Choroid plexus epithelial cell (primary cell): Measurements from ENCODE around the gene ERCC3.
A peak's percentile ranks its signal among the peaks of the same experiment; 100 is the strongest.
"Not testable (repeated sequence)": the region's sequence is repeated elsewhere in the genome, so short reads cannot be mapped to it uniquely, and the experiment has no call there.

Source experiments
- DNase-seq: peaks from one replicate; pipeline ENCODE4 v3.0.0-alpha.2; 2010; ENCODE audit warnings: low read depth
- H3K4me3 ChIP-seq: 2 replicates; pipeline ENCODE4 v1.5.1; 2011; ENCODE audit warnings: low read depth, mild to moderate bottlenecking, control low read depth, low read length, moderate library complexity
- CTCF ChIP-seq: conservative IDR thresholded peaks from 2 replicates; pipeline ENCODE4 v1.5.1; 2011; ENCODE audit warnings: low read depth, mild to moderate bottlenecking, control low read depth, inconsistent platforms, low read length, moderate library complexity

Gene ERCC3

GRCh38 chr2:127261804-127262406 is 32.0 kb downstream of the ERCC3 start:
- DNase-seq = peak; percentile 66
- no peak overlapping the region for H3K4me3 ChIP-seq
- no peak for TF ChIP-seq CTCF

GRCh38 chr2:127259355-127259754 is 34.6 kb downstream of the ERCC3 start:
- H3K4me3 ChIP-seq = no peak overlapping the region
- TF ChIP-seq CTCF = no peak
- no peak for DNase-seq

- DNase-seq = no peak
- H3K4me3 ChIP-seq = no peak overlapping the region
- no peak for TF ChIP-seq CTCF
These were observed 37.1 kb downstream of the ERCC3 start for GRCh38 chr2:127256866-127257265.

GRCh38 chr2:127256381-127256780 is 37.6 kb downstream of the ERCC3 start:
- no peak for TF ChIP-seq CTCF
- H3K4me3 ChIP-seq = no peak overlapping the region
- DNase-seq = no peak

- TF ChIP-seq CTCF = no peak
These were observed 38.2 kb downstream of the ERCC3 start for GRCh38 chr2:127255721-127256120.

GRCh38 chr2:127255146-127255545 is 38.8 kb downstream of the ERCC3 start:
- no peak for DNase-seq
- no peak for TF ChIP-seq CTCF

More at GRCh38 chr2:127255721-127256120, 38.2 kb downstream of the ERCC3 start:
- no peak overlapping the region for H3K4me3 ChIP-seq
- DNase-seq = no peak

GRCh38 chr2:127254386-127254981 is 39.5 kb downstream of the ERCC3 start:
- DNase-seq = peak; percentile 5
- no peak for TF ChIP-seq CTCF
- no peak overlapping the region for H3K4me3 ChIP-seq

More at GRCh38 chr2:127255146-127255545, 38.8 kb downstream of the ERCC3 start:
- no peak overlapping the region for H3K4me3 ChIP-seq

GRCh38 chr2:127241184-127241583 is 52.8 kb downstream of the ERCC3 start:
- DNase-seq, H3K4me3 ChIP-seq: not testable (repeated sequence)
